ENCODE data around the gene CSF3R.

The CSF3R gene

GRCh38 chr1:36436821-36437220 is 45.9 kb downstream of the CSF3R start:
- TF ChIP-seq, protein P1, sequence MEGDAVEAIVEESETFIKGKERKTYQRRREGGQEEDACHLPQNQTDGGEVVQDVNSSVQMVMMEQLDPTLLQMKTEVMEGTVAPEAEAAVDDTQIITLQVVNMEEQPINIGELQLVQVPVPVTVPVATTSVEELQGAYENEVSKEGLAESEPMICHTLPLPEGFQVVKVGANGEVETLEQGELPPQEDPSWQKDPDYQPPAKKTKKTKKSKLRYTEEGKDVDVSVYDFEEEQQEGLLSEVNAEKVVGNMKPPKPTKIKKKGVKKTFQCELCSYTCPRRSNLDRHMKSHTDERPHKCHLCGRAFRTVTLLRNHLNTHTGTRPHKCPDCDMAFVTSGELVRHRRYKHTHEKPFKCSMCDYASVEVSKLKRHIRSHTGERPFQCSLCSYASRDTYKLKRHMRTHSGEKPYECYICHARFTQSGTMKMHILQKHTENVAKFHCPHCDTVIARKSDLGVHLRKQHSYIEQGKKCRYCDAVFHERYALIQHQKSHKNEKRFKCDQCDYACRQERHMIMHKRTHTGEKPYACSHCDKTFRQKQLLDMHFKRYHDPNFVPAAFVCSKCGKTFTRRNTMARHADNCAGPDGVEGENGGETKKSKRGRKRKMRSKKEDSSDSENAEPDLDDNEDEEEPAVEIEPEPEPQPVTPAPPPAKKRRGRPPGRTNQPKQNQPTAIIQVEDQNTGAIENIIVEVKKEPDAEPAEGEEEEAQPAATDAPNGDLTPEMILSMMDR (IDR thresholded peaks at IDR 0.05; ENCODE audit: low read depth, low read length) = no peak
- DNase-seq = no peak
- no peaks in the 10 kb centered on the region; the same call in 1 of the 2 replicates for H3K36me3 ChIP-seq
- H3K27ac ChIP-seq = no peak overlapping the region
- H3K4me3 ChIP-seq (ENCODE audit: low read depth, low read length) = no peak overlapping the region
- H3K9me3 ChIP-seq (ENCODE audit: severe bottlenecking) = no peaks in the 10 kb centered on the region
- H3K27me3 ChIP-seq (ENCODE audit: insufficient read depth, low read depth, severe bottlenecking) = no peaks in the 10 kb centered on the region

DNA sequence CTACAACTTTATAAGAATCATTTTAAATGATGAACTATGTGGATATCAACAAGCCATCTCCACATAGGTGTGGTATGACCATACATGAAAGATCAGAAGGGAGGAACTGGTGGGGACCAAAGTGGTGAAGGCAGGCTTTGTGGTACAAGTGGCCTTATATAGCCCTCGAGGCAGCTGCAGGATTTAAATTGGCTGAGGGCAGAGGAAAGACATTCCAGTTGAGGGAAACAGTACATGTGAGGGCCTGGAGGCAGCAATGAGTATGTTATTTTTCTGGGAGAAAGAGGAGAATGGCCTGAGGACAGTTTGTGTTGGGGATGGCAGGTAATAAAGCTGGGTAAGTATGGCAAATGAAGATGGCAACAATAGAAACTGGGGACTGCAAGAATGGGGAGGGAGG is 49.6 kb downstream of the CSF3R start:
- H3K27ac ChIP-seq = no peak overlapping the region

DNA sequence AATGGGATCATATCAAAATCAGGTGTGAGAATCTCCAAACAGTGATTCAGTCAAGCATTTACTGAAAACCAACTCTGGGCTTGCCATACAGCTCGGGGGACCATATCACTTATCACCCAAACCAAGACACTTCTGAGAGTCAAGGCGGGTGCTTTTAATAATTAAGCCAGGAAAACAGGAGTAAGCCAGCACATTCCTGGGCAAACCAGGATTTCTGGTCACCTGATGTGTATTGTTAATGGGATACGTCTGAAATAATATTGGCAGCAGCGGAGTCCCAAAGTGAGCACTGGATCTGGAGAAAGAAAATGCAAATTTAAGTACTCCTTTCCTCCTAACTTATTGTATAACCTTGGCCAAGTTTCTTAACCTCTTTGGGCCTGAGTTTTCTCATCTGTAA is 50.1 kb downstream of the CSF3R start:
- Histone ChIP-seq H3K36me3 (no peaks in the 10 kb centered on the region; the same call in 1 of the 2 replicates), H3K27ac (no peak overlapping the region), H3K27me3 (ENCODE audit: insufficient read depth, low read depth, severe bottlenecking) (no peaks in the 10 kb centered on the region), H3K4me3 (ENCODE audit: low read depth, low read length) (no peak overlapping the region), H3K9me3 (ENCODE audit: severe bottlenecking) (no peaks in the 10 kb centered on the region)
- TF ChIP-seq, protein P1 (IDR thresholded peaks at IDR 0.05; ENCODE audit: low read depth, low read length) = no peak
- DNase-seq = no peak

More for the DNA sequence above, 49.6 kb downstream of the CSF3R start:
- Histone ChIP-seq H3K27me3 (ENCODE audit: insufficient read depth, low read depth, severe bottlenecking) (no peaks in the 10 kb centered on the region), H3K9me3 (ENCODE audit: severe bottlenecking) (no peaks in the 10 kb centered on the region), H3K36me3 (no peaks in the 10 kb centered on the region; the same call in 1 of the 2 replicates), H3K4me3 (ENCODE audit: low read depth, low read length) (no peak overlapping the region)
- no peak for DNase-seq
- TF ChIP-seq, protein P1 (IDR thresholded peaks at IDR 0.05; ENCODE audit: low read depth, low read length) = no peak

GRCh38 chr1:36425791-36426190 is 56.9 kb downstream of the CSF3R start:
- Histone ChIP-seq H3K36me3 (no peaks in the 10 kb centered on the region), H3K4me3 (ENCODE audit: low read depth, low read length) (no peak overlapping the region), H3K27ac (no peak overlapping the region), H3K9me3 (ENCODE audit: severe bottlenecking) (no peaks in the 10 kb centered on the region), H3K27me3 (ENCODE audit: insufficient read depth, low read depth, severe bottlenecking) (no peaks in the 10 kb centered on the region)
- TF ChIP-seq, protein P1 (IDR thresholded peaks at IDR 0.05; ENCODE audit: low read depth, low read length) = no peak
- DNase-seq = no peak

GRCh38 chr1:36421649-36422048 is 61.1 kb downstream of the CSF3R start:
- Histone ChIP-seq H3K36me3 (no peaks in the 10 kb centered on the region), H3K9me3 (ENCODE audit: severe bottlenecking) (no peaks in the 10 kb centered on the region)

More at GRCh38 chr1:36421649-36422048, 61.1 kb downstream of the CSF3R start:
- Histone ChIP-seq H3K4me3 (ENCODE audit: low read depth, low read length) (no peak overlapping the region), H3K27me3 (ENCODE audit: insufficient read depth, low read depth, severe bottlenecking) (no peaks in the 10 kb centered on the region), H3K27ac (peak overlapping the region; percentile 55)
- TF ChIP-seq, protein P1 (IDR thresholded peaks at IDR 0.05; ENCODE audit: low read depth, low read length) = no peak
- no peak for DNase-seq

Data from WERI-Rb-1 (cell line).